KOPT-K1 (cell line): ENCODE measurements around the gene CHST7.
A peak's percentile ranks its signal among the peaks of the same experiment; 100 is the strongest.

ENCODE experiments used
- H3K27ac ChIP-seq: fragments of 200-600 bp; sonication (generic); 2 replicates; pipeline ENCODE4 v1.5.1; 2016; ENCODE audit warnings: antibody characterized with exemption, mild to moderate bottlenecking, low read depth, low read length; ENCODE audit not compliant: poor library complexity, severe bottlenecking
- H3K36me3 ChIP-seq: fragments of 200-600 bp; sonication (generic); 2 replicates; pipeline ENCODE4 v1.5.1; 2017; ENCODE audit warnings: antibody characterized with exemption, mild to moderate bottlenecking, low read length, moderate library complexity; ENCODE audit not compliant: insufficient read depth
- H3K9me3 ChIP-seq: fragments of 200-600 bp; sonication (generic); 2 replicates; pipeline ENCODE4 v1.5.1; 2017; ENCODE audit warnings: antibody characterized with exemption, low read length, mild to moderate bottlenecking; ENCODE audit not compliant: insufficient read depth, poor library complexity, severe bottlenecking

CHST7 gene

DNA sequence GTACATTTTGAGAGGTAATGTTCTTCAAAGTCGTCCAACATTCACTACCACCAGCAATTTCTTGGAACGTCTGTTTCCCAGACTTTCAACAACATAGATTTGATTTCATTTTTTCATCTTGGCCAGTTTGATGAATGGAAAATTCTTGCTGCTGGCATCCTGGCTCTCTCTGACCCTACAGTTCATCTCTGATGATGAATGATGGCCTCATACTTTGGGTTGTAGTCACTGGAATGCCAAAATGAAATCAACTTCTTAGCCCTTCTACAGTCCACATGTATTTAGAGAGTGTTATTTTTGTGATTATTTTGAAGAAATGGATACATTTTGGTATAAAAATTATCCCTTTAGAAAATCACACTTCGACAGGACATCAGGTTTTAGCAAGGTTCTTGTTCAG is 8.8 kb downstream of the CHST7 start:
- H3K9me3 ChIP-seq: no peaks in the 10 kb centered on the region
- no peaks in the 10 kb centered on the region; the same call in 1 of the 2 replicates for H3K36me3 ChIP-seq
- no peak overlapping the region for H3K27ac ChIP-seq

GRCh38 chrX:46582966-46583365 is 9.4 kb downstream of the CHST7 start:
- Histone ChIP-seq H3K36me3 (no peaks in the 10 kb centered on the region), H3K27ac (no peak overlapping the region), H3K9me3 (no peaks in the 10 kb centered on the region)

- no peak overlapping the region for H3K27ac ChIP-seq
- no peaks in the 10 kb centered on the region for H3K9me3 ChIP-seq
- H3K36me3 ChIP-seq: no peaks in the 10 kb centered on the region
These were observed 11.2 kb downstream of the CHST7 start for GRCh38 chrX:46584736-46585135.

- Histone ChIP-seq H3K9me3 (no peaks in the 10 kb centered on the region), H3K27ac (peak overlapping the region; percentile 85)
These were observed 13.6 kb downstream of the CHST7 start for GRCh38 chrX:46587158-46587557.

GRCh38 chrX:46587753-46588171 is 14.2 kb downstream of the CHST7 start:
- peak overlapping the region; percentile 85 for H3K27ac ChIP-seq
- H3K9me3 ChIP-seq: no peaks in the 10 kb centered on the region
- H3K36me3 ChIP-seq: no peaks in the 10 kb centered on the region

More at GRCh38 chrX:46587158-46587557, 13.6 kb downstream of the CHST7 start:
- H3K36me3 ChIP-seq: no peaks in the 10 kb centered on the region

DNA sequence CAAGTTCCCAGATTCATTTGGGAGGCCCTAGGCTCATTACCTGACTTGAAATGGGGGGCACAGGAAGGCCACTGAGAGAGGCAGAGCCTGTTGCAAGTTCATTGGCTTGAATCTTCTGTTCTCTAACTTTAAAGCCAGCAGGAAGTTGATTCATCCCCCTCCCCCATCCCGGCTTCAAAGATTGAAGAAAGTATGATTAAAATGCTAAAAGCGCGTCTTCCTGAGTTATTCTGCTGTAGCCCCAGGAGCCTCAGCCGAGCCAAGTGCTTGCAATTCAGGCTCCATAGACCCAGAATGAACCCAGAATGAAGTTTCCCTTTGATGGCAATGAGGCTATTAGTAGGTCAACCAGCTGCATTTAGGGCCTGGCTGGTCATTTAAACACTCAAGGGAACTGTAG is 14.7 kb downstream of the CHST7 start:
- Histone ChIP-seq H3K9me3 (no peaks in the 10 kb centered on the region), H3K36me3 (no peaks in the 10 kb centered on the region), H3K27ac (peak overlapping the region; percentile 85)

- Histone ChIP-seq H3K27ac (no peak overlapping the region), H3K36me3 (no peaks in the 10 kb centered on the region), H3K9me3 (no peaks in the 10 kb centered on the region)
These were observed 16.6 kb downstream of the CHST7 start for GRCh38 chrX:46589977-46590723.

GRCh38 chrX:46595084-46595483 is 21.5 kb downstream of the CHST7 start:
- Histone ChIP-seq H3K36me3 (no peaks in the 10 kb centered on the region), H3K27ac (no peak overlapping the region), H3K9me3 (no peaks in the 10 kb centered on the region)

- Histone ChIP-seq H3K27ac (no peak overlapping the region), H3K36me3 (no peaks in the 10 kb centered on the region), H3K9me3 (no peaks in the 10 kb centered on the region)
These were observed 23.6 kb downstream of the CHST7 start for GRCh38 chrX:46597208-46597607.

GRCh38 chrX:46597771-46598170 is 24.2 kb downstream of the CHST7 start:
- no peaks in the 10 kb centered on the region for H3K36me3 ChIP-seq
- H3K27ac ChIP-seq: no peak overlapping the region
- no peaks in the 10 kb centered on the region for H3K9me3 ChIP-seq

DNA sequence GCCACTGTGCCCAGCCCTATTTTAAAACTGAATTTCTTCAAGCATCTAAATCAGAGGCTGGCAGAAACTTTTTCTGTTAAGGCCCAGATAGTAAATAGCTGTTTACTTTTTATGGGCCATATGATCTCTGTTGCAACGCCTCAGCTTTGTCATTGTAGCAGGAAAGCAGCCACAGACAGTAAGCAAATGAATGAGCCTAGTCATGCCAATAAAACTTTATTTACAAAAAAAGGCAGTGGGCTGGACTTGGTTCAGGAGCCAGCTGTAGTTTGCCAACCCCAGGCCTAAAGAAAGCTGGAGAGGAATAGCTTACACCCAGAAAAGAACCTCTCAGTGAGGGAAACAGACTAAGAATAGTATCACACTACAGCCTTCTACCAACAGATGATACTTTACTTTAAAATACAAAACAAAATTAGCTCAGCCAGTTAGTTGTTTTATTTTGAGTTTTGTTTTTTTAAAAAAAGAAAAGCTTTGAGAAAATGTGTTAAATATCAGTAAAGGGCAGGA is 25.5 kb downstream of the CHST7 start:
- Histone ChIP-seq H3K9me3 (no peaks in the 10 kb centered on the region), H3K27ac (no peak overlapping the region)

DNA sequence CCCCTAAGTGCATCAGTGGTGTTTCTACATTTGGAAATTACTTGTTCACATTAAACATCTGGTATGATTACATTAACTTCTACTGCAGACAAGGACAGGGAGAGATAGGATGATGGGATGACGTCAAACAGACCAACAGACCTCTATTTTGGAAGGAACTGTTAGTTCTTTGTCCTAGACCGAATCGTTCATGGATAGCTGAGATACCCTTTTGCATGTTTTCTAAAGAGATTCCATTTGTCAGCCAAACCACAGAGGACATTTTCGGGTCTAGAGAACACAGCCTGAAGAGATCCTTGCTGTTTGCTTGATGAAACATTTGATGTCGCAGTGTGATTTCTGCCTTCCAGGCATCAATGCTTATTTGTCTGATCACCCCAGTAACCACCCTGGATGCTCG is 27.7 kb downstream of the CHST7 start:
- no peaks in the 10 kb centered on the region for H3K9me3 ChIP-seq
- H3K27ac ChIP-seq: no peak overlapping the region
- no peaks in the 10 kb centered on the region for H3K36me3 ChIP-seq

More for the DNA sequence above, 25.5 kb downstream of the CHST7 start:
- no peaks in the 10 kb centered on the region for H3K36me3 ChIP-seq

DNA sequence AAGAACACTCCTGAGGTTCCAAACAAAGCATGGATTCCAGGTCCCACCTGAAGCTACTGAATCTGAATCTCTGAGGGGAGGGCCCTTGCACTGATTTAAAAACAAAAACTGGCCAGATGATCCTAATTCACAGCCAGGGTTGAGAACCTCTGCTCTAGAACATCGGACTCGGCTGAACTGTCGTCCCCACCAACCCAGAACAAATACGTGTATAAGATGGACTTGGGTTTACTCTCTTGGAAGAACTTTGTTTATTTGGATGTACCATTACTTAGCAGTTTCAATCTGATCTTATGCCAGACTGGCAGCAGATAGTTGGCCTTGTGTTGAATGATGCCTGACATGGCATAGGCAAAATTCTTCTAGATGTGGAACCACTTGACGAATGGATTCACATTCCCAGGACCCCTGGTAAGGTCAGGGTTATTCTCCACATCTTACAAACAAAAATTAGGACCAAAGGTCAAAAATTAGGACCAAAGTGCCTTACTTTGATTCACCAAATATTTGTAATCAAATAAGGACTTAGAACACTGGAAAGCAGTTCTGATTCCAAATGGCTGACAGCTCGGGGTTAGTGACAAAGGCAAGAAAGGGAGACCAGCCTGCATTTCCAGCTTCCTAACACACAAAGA is 29.0 kb downstream of the CHST7 start:
- Histone ChIP-seq H3K27ac (no peak overlapping the region), H3K36me3 (no peaks in the 10 kb centered on the region), H3K9me3 (no peaks in the 10 kb centered on the region)

DNA sequence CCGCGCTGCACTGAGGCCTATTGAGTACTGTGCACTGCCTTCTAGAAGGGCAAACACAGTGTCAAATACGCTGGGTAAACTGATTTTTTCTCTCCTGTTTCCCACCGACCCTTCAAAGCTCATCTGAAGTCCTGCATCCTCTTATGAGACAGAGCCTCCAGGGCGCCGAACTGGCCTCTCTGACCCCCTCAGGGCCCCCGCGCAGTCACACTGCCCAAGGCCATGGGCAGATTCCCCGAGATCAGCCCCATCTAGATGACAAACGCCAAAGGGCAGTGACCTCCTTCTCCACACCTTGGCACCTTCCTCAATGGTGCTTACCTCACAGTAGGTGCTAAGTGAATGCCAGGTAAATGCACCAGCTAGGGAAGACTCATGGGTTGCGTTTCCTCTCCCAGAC is 34.4 kb downstream of the CHST7 start:
- H3K36me3 ChIP-seq: no peaks in the 10 kb centered on the region
- no peaks in the 10 kb centered on the region for H3K9me3 ChIP-seq
- no peak overlapping the region for H3K27ac ChIP-seq

GRCh38 chrX:46610070-46610658 is 36.6 kb downstream of the CHST7 start:
- no peaks in the 10 kb centered on the region for H3K9me3 ChIP-seq
- no peaks in the 10 kb centered on the region for H3K36me3 ChIP-seq
- H3K27ac ChIP-seq: peak overlapping the region; percentile 40
